Prostate gland (tissue), 1 donor: Measurements from ENCODE around the gene WWTR1.

Experiments used
- POLR2A ChIP-seq: fragments of 450-650 bp; IDR thresholded peaks from one replicate; pipeline ENCODE4 v1.6.1; 2016; ENCODE audit warnings: antibody characterized with exemption, mild to moderate bottlenecking
- POLR2AphosphoS5 ChIP-seq: sonication (generic); formaldehyde crosslinking; IDR thresholded peaks from one replicate; pipeline ENCODE4 v1.6.1; 2017; ENCODE audit warnings: antibody characterized with exemption

- no peak for TF ChIP-seq POLR2A
- no peak for TF ChIP-seq POLR2AphosphoS5
These were observed 87.8 kb downstream of the WWTR1 start for GRCh38 chr3:149570016-149570415.
